ENCODE results near the gene PTPRN2. TPM values are rescaled to one million over a fixed set of nuclear protein-coding genes. Genes with fewer than 3 reads are reported as not detected.

The PTPRN2 gene
- total RNA-seq, 2 donors from 2014 or later, result 0.72 to 0.79 TPM

- DNase-seq, result no peak
- no peak overlapping the region for H3K4me3 Mint-ChIP-seq
- H3K27ac Mint-ChIP-seq, result no peak overlapping the region
- no peaks in the 10 kb centered on the region for H3K4me1 Mint-ChIP-seq (ENCODE audit: low read depth)
- no peaks in the 10 kb centered on the region for H3K36me3 Mint-ChIP-seq (ENCODE audit: insufficient read depth in 2 of 2)
- H3K9me3 Mint-ChIP-seq, result peaks cover 3% of the 10 kb centered on the region in 2 donors
- no peak for ATAC-seq (replicated peaks in 1 of 2)
- no peaks in the 10 kb centered on the region for H3K27me3 Mint-ChIP-seq (ENCODE audit: low read depth)
Measured at GRCh38 chr7:157819455-157819807, 768.2 kb downstream of the PTPRN2 start.

GRCh38 chr7:157818701-157819454, 768.7 kb downstream of the PTPRN2 start:
- Mint-ChIP-seq H3K27ac (no peak overlapping the region), H3K36me3 (ENCODE audit: insufficient read depth in 2 of 2) (no peaks in the 10 kb centered on the region), H3K27me3 (ENCODE audit: low read depth) (no peaks in the 10 kb centered on the region), H3K4me1 (ENCODE audit: low read depth) (no peaks in the 10 kb centered on the region), H3K4me3 (no peak overlapping the region), H3K9me3 (peaks cover 3% of the 10 kb centered on the region in 2 donors)
- DNase-seq (no peak), ATAC-seq (replicated peaks in 1 of 2) (no peak)

GRCh38 chr7:157817944-157818700, 769.5 kb downstream of the PTPRN2 start:
- Mint-ChIP-seq H3K4me1 (ENCODE audit: low read depth) (no peaks in the 10 kb centered on the region), H3K9me3 (peaks cover 3% of the 10 kb centered on the region in 2 donors), H3K27ac (no peak overlapping the region), H3K4me3 (no peak overlapping the region), H3K27me3 (ENCODE audit: low read depth) (no peaks in the 10 kb centered on the region), H3K36me3 (ENCODE audit: insufficient read depth in 2 of 2) (no peaks in the 10 kb centered on the region)
- DNase-seq, result no peak
- no peak for ATAC-seq (replicated peaks in 1 of 2)

- ATAC-seq (replicated peaks in 1 of 2), result no peak
- Mint-ChIP-seq H3K36me3 (ENCODE audit: insufficient read depth in 2 of 2) (no peaks in the 10 kb centered on the region), H3K9me3 (peaks cover 3% of the 10 kb centered on the region in 2 donors), H3K27me3 (ENCODE audit: low read depth) (no peaks in the 10 kb centered on the region), H3K4me1 (ENCODE audit: low read depth) (no peaks in the 10 kb centered on the region), H3K4me3 (no peak overlapping the region), H3K27ac (no peak overlapping the region)
- no peak for DNase-seq
Measured at GRCh38 chr7:157817433-157817832, 770.2 kb downstream of the PTPRN2 start.

GRCh38 chr7:157816526-157817250, 770.9 kb downstream of the PTPRN2 start:
- H3K4me1 Mint-ChIP-seq (ENCODE audit: low read depth), result no peaks in the 10 kb centered on the region
- ATAC-seq (replicated peaks in 1 of 2) (no peak), DNase-seq (no peak)
- no peak overlapping the region for H3K27ac Mint-ChIP-seq
- H3K4me3 Mint-ChIP-seq, result no peak overlapping the region
- H3K9me3 Mint-ChIP-seq, result peaks cover 3% of the 10 kb centered on the region in 2 donors
- no peaks in the 10 kb centered on the region for H3K36me3 Mint-ChIP-seq (ENCODE audit: insufficient read depth in 2 of 2)
- no peaks in the 10 kb centered on the region for H3K27me3 Mint-ChIP-seq (ENCODE audit: low read depth)

- peaks cover 3% of the 10 kb centered on the region in 2 donors for H3K9me3 Mint-ChIP-seq
- ATAC-seq (replicated peaks in 1 of 2) (no peak), DNase-seq (no peak)
- no peaks in the 10 kb centered on the region for H3K36me3 Mint-ChIP-seq (ENCODE audit: insufficient read depth in 2 of 2)
- H3K27me3 Mint-ChIP-seq (ENCODE audit: low read depth), result no peaks in the 10 kb centered on the region
- no peak overlapping the region for H3K27ac Mint-ChIP-seq
- no peaks in the 10 kb centered on the region for H3K4me1 Mint-ChIP-seq (ENCODE audit: low read depth)
- H3K4me3 Mint-ChIP-seq, result no peak overlapping the region
Measured at GRCh38 chr7:157816086-157816485, 771.5 kb downstream of the PTPRN2 start.

GRCh38 chr7:157815706-157816022, 772.0 kb downstream of the PTPRN2 start:
- no peaks in the 10 kb centered on the region for H3K27me3 Mint-ChIP-seq (ENCODE audit: low read depth)
- H3K9me3 Mint-ChIP-seq, result peaks cover 3% of the 10 kb centered on the region in 2 donors
- no peaks in the 10 kb centered on the region for H3K4me1 Mint-ChIP-seq (ENCODE audit: low read depth)
- no peaks in the 10 kb centered on the region for H3K36me3 Mint-ChIP-seq (ENCODE audit: insufficient read depth in 2 of 2)
- ATAC-seq (replicated peaks in 1 of 2), result no peak
- H3K4me3 Mint-ChIP-seq, result no peak overlapping the region
- DNase-seq, result no peak
- no peak overlapping the region for H3K27ac Mint-ChIP-seq

- DNase-seq (no peak), ATAC-seq (replicated peaks in 1 of 2) (no peak)
- no peaks in the 10 kb centered on the region for H3K27me3 Mint-ChIP-seq (ENCODE audit: low read depth)
- no peaks in the 10 kb centered on the region for H3K36me3 Mint-ChIP-seq (ENCODE audit: insufficient read depth in 2 of 2)
- no peak overlapping the region for H3K27ac Mint-ChIP-seq
- H3K9me3 Mint-ChIP-seq, result peaks cover 3% of the 10 kb centered on the region in 2 donors
- H3K4me3 Mint-ChIP-seq, result no peak overlapping the region
- H3K4me1 Mint-ChIP-seq (ENCODE audit: low read depth), result no peaks in the 10 kb centered on the region
Measured at GRCh38 chr7:157814931-157815705, 772.5 kb downstream of the PTPRN2 start.

- no peak for DNase-seq
- Mint-ChIP-seq H3K4me1 (ENCODE audit: low read depth) (no peaks in the 10 kb centered on the region), H3K27ac (no peak overlapping the region), H3K27me3 (ENCODE audit: low read depth) (no peaks in the 10 kb centered on the region), H3K9me3 (peaks cover 3% of the 10 kb centered on the region in 2 donors), H3K36me3 (ENCODE audit: insufficient read depth in 2 of 2) (no peaks in the 10 kb centered on the region), H3K4me3 (no peak overlapping the region)
- ATAC-seq (replicated peaks in 1 of 2), result no peak
Measured at GRCh38 chr7:157813741-157814661, 773.6 kb downstream of the PTPRN2 start.

- H3K4me3 Mint-ChIP-seq, result no peak overlapping the region
- H3K9me3 Mint-ChIP-seq, result peaks cover 3% of the 10 kb centered on the region in 2 donors
- H3K27ac Mint-ChIP-seq, result no peak overlapping the region
- H3K36me3 Mint-ChIP-seq (ENCODE audit: insufficient read depth in 2 of 2), result no peaks in the 10 kb centered on the region
- ATAC-seq (replicated peaks in 1 of 2) (no peak), DNase-seq (no peak)
- no peaks in the 10 kb centered on the region for H3K4me1 Mint-ChIP-seq (ENCODE audit: low read depth)
- H3K27me3 Mint-ChIP-seq (ENCODE audit: low read depth), result no peaks in the 10 kb centered on the region
Measured at GRCh38 chr7:157813053-157813452, 774.6 kb downstream of the PTPRN2 start.

GRCh38 chr7:157811946-157812345, 775.7 kb downstream of the PTPRN2 start:
- Mint-ChIP-seq H3K4me1 (ENCODE audit: low read depth) (no peaks in the 10 kb centered on the region), H3K27me3 (ENCODE audit: low read depth) (no peaks in the 10 kb centered on the region), H3K36me3 (ENCODE audit: insufficient read depth in 2 of 2) (no peaks in the 10 kb centered on the region), H3K9me3 (no peaks in the 10 kb centered on the region), H3K4me3 (no peak overlapping the region), H3K27ac (no peak overlapping the region)
- DNase-seq (no peak), ATAC-seq (replicated peaks in 1 of 2) (no peak)
